BJ (cell line): Measurements from ENCODE around the gene ITGB8. TPM values are rescaled to one million over a fixed set of nuclear protein-coding genes. Genes with fewer than 3 reads are reported as not detected.

Source experiments
- CTCF ChIA-PET: fragments of 350-600 bp; formaldehyde crosslinking; extraction: SDS; loops from one replicate; lab custom pipeline; 2021; ENCODE audit warnings: antibody characterized with exemption, inconsistent platforms; lab: Yijun Ruan, JAX
- POLR2A ChIA-PET: fragments of 300-600 bp; sonication (Branson Sonifier 250); formaldehyde crosslinking; extraction: SDS; loops from one replicate; lab custom pipeline; 2021; ENCODE audit warnings: antibody characterized with exemption; lab: Charles Lee
- DNase-seq: peaks from one replicate; pipeline ENCODE4 v3.0.0-alpha.2; 2011; ENCODE audit warnings: low read depth
- H3K27me3 ChIP-seq: 2 replicates; pipeline ENCODE4 v1.6.0; 2011; ENCODE audit warnings: low read length; ENCODE audit not compliant: control insufficient read depth, insufficient read depth
- H3K36me3 ChIP-seq: 2 replicates; pipeline ENCODE4 v1.5.1; 2011; ENCODE audit warnings: low read length; ENCODE audit not compliant: control insufficient read depth, insufficient read depth
- H3K4me3 ChIP-seq: 2 replicates; pipeline ENCODE4 v1.5.1; 2011; ENCODE audit warnings: low read depth, mild to moderate bottlenecking, control low read depth, low read length
- CTCF ChIP-seq: IDR thresholded peaks from 2 replicates; pipeline ENCODE4 v1.5.1; 2011; ENCODE audit warnings: low read depth, mild to moderate bottlenecking, control low read depth, inconsistent platforms, low read length, moderate library complexity; ENCODE audit not compliant: insufficient read depth
- polyA plus RNA-seq: library from polyadenylated mRNA; depleted of rRNA; stranded (reverse); fragments of >200 nt; gene quantifications from 2 replicates; pipeline ENCODE4 v1.2.3, GENCODE V29; 2011

Gene ITGB8
- polyA plus RNA-seq, 1 experiment: 0.58 TPM

- ChIA-PET POLR2A (no interaction called here), CTCF (no interaction called here)
- TF ChIP-seq CTCF: no peak
- no peak for DNase-seq
- no peak overlapping the region for H3K4me3 ChIP-seq
- H3K27me3 ChIP-seq: no peaks in the 10 kb centered on the region
- H3K36me3 ChIP-seq: no peaks in the 10 kb centered on the region
These were observed 34.8 kb downstream of the ITGB8 start for GRCh38 chr7:20365486-20365885.

DNA sequence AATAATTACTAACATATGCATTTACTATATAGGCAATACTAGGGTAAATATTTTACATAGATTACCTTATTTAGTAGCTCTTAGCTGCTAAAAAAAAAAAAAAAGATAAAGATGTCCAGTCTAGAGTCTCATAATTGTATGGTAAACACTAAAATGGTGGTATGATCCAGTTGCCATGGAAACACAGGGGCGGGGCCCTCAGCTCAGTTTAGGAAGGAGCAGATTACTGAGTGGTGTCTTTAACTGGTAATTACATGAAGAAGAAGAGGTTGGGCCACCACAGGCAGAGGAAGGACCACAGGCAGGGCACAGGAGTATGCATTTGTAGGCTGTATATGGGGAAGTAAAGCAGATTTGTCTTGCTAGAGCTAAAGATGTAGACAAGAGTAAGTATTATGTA lies 43.7 kb downstream of the ITGB8 start:
- ChIA-PET CTCF (no interaction called here), POLR2A (no interaction called here)
- H3K27me3 ChIP-seq: no peaks in the 10 kb centered on the region
- no peak for TF ChIP-seq CTCF
- DNase-seq: no peak
- no peak overlapping the region for H3K4me3 ChIP-seq
- no peaks in the 10 kb centered on the region for H3K36me3 ChIP-seq

DNA sequence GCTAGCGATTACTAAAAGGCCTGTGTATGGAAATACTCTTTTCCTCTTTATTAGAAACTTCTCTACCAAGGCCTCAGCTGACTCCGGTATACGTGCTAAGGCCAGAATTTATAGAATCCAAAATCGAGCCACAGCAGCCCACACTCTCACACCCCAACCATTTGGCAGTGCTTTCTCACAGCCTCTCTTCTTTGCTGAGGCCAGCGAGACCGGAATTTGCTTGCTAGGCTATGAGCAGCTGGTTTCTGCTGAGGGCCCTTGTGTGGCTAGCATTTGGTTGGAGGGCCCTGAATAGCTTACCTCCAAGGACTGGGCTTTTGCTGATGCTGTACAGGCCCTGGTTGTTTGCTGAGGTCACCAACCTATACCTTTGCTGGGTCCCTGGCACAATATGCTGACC lies 46.1 kb downstream of the ITGB8 start:
- ChIA-PET CTCF (interaction anchor here (0.6 kb wide), 1 partner anchor 9 kb away, joined by 3 read pairs; no protein-coding TSS in a partner anchor), POLR2A (no interaction called here)
- no peak overlapping the region for H3K4me3 ChIP-seq
- DNase-seq: no peak
- TF ChIP-seq CTCF: no peak
- H3K27me3 ChIP-seq: no peaks in the 10 kb centered on the region
- no peaks in the 10 kb centered on the region for H3K36me3 ChIP-seq

- POLR2A ChIA-PET: no interaction called here
These were observed 50.8 kb downstream of the ITGB8 start for GRCh38 chr7:20381406-20382034.

GRCh38 chr7:20383351-20383750 lies 52.7 kb downstream of the ITGB8 start:
- ChIA-PET POLR2A (no interaction called here), CTCF (no interaction called here)
- no peak for TF ChIP-seq CTCF
- no peak for DNase-seq
- Histone ChIP-seq H3K27me3 (no peaks in the 10 kb centered on the region), H3K4me3 (no peak overlapping the region), H3K36me3 (no peaks in the 10 kb centered on the region)

More at GRCh38 chr7:20381406-20382034, 50.8 kb downstream of the ITGB8 start:
- no peak overlapping the region for H3K4me3 ChIP-seq
- no peak for TF ChIP-seq CTCF
- no peaks in the 10 kb centered on the region for H3K27me3 ChIP-seq
- CTCF ChIA-PET: no interaction called here
- no peak for DNase-seq
- no peaks in the 10 kb centered on the region for H3K36me3 ChIP-seq
